Activated gamma-delta T cell treated with Interleukin-2 at 50 U/mL for 16 hours (primary cell): ENCODE data around the gene RPL36A.

Experiments
- DNase-seq: peaks from one replicate; pipeline ENCODE4 v3.0.0-alpha.2; 2020

Gene RPL36A

DNA sequence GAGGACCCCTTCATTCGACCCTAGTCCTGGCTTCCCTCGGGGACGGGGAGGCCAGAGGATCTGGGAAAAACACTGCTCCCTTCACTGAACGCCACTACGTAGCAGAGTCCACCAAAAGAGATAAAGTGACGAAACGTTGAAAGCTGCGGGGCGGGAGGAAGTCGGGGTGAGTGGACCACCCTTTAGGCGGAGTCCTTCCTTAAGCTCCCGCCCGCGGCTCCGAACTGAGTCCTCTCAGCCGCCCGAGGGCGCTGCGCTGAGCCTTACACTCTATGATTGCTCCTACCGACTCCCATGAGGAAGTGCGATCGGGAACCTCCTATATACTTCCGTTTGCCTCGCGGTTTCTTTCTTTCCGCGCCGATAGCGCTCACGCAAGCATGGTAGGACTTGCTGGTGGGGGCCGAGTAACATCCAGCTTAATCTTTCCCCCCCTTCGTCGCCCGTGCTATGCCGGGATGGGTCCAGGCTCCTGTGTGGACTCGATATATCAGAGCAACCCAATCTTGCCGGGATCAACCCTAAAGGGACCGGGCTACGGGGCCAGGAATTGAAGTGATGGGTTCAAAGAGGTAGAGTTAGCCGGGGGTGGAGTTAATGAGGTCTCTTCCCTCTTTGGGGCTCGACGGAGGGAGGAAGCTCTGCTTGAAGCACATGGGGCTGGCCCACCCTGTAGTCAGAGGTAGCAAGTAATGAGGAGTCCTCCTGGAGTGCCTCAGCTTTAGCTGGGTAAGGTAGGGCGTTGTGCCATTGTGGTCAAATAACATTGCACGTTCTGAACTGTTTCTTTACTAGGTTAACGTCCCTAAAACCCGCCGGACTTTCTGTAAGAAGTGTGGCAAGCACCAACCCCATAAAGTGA is at the start of gene RPL36A:
Gene RPL36A (plus strand): TSS at position 348 of the 862 bp plus-strand sequence. CDS start 33 bp downstream, at position 381.
- DNase-seq: peak; percentile 69

- no peak for DNase-seq
Measured at GRCh38 chrX:101347859-101348451, 42.9 kb upstream of the RPL36A start.

GRCh38 chrX:101348452-101349192 is 42.2 kb upstream of the RPL36A start, which contains the start of gene TIMM8A:
TIMM8A (minus strand) TSS chrX:101348742; CDS start chrX:101348664, 78 bp downstream.
- DNase-seq: peak; percentile 68

- no peak for DNase-seq
Measured at GRCh38 chrX:101349193-101349562, 41.6 kb upstream of the RPL36A start.

- DNase-seq: no peak
Measured at GRCh38 chrX:101357166-101357795, 33.5 kb upstream of the RPL36A start.

- DNase-seq: no peak
Measured at GRCh38 chrX:101359966-101360365, 30.8 kb upstream of the RPL36A start.

DNA sequence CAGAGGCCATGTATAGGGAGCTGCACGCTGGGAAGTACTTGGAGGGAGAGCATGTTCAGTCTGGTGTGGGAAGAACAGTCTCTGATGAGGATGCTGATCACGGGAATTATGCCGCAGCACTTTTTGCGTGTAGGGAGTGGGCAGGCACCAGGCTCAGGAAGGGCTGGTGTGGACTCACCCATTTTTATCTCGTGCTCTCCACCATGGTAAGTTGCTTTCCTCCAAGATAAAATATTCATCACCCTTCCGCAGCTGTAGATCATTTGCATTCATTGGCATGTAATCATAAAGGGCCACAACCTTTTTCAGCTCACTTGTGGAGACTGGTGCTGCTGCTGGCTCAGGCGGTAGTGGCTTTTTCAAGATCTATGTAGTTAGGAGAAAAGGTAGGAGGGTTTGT is 30.4 kb upstream of the RPL36A start:
- no peak for DNase-seq

DNA sequence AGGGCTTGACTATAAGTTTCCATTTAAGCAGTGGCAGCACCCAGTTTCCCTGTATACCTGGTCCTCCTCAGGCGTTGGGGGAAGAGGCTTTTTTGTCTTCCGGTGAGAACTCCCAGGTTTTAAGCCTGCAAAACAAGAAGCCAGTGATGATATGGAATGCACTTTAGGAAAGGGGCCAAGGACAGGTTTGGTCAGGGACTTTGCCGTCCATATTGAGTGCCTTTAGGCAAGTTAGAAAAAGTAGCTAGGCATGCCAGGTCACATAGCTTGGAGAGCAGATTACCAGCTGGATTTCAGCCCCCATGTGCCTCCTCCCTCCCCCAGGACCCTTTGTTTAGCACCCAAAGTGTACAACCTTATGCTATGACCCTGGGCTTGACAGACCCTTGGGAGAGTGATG is 28.7 kb upstream of the RPL36A start:
- no peak for DNase-seq

DNA sequence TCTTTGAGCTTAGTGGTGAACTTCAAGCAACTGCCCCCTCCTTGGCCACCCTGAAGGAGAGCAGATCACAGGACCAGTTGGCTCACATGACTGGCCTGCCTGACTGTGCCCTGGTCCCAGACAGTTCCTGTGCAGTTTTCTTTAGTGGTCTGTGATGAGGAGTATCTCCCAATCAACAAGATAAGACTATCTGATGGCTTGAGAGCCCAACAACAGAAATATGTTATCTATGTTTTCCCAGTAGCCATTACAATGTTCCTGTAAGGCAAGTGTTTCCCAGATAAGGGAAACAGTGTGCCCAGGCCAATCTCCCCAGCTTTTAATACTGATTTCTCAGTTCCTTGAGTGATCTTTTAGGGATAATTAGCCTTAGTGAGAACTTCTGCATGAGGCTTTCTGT is 28.1 kb upstream of the RPL36A start:
- DNase-seq: no peak

DNA sequence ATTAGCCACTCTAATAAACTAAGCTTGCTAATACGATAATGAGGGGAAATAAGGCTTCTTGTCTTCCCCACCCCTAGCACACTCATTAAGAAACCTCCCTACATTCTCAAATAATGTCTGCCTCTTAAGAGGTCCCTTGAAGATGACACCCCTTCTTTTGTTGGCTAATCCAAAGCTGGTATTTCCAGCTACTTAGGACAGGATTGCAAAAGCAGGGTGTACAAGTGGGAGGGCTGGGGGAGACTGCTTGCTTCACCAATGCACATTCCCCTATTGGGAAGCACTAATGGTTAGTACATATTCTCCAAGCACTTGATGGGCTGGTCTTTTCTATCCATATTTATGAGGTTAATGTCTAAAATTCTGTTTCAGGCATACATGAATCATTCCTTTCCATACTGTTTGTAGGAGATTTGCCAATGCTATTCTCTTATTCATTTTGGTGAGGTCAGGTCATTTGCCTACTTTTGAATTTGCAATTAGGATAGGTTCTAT is 25.5 kb upstream of the RPL36A start:
- DNase-seq: no peak

- DNase-seq: no peak
Measured at GRCh38 chrX:101368800-101369199, 22.0 kb upstream of the RPL36A start.

- DNase-seq: no peak
Measured at GRCh38 chrX:101369687-101370086, 21.1 kb upstream of the RPL36A start.

DNA sequence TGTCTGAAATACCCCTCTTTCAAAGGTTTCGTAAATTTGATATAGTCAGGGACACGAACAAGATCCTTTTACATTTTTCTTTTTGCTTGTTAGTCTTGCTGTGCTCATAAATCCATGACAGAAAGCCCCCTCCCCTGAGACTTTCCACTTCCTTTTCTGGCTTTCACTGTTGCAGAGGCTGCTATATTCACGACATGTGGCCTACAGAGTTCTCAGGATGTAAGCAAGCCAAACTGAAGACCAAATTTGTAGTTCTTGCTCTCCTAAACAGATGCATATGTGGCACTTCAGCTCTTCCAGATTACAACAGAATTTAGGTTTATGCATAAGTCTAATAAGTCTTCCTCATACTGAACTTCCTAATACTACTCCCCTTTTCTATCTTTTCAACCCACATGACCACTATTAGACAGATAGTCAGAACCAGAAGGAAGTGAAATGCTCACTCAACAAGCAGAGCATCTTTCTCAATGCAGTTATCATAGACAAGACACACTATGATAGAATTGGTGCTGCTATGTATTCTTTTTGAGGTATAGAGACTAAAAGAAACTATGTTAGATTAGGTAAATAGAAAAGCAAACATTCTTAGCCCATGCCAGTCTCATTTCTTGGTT is 19.8 kb upstream of the RPL36A start:
- no peak for DNase-seq

GRCh38 chrX:101377547-101377946 is 13.3 kb upstream of the RPL36A start:
- no peak for DNase-seq

DNA sequence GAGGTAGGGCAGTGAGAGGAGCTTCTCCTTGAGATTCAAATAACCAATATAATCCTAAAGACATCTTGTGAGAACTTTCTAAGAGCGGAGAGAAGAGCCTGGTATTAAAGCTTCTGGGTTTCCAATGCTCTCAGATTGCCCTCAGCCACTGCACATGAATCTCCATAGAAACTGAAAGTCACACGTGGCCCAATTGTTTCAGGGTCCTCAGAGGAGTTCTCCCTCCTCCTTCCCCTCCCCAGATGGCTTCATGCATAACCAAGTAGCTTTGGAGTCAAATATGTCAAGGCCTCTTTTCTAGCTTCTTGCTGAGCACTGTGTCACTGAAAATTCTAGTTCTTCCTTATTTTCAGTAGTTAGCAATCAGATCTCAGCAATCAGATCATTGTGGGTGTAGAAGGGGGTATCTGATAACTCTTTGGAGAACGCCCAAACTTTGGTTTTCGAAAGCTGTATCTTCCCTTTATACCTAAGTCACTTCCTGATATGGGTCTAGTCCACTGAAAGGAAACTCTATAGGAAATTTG is 7.1 kb upstream of the RPL36A start:
- no peak for DNase-seq

DNA sequence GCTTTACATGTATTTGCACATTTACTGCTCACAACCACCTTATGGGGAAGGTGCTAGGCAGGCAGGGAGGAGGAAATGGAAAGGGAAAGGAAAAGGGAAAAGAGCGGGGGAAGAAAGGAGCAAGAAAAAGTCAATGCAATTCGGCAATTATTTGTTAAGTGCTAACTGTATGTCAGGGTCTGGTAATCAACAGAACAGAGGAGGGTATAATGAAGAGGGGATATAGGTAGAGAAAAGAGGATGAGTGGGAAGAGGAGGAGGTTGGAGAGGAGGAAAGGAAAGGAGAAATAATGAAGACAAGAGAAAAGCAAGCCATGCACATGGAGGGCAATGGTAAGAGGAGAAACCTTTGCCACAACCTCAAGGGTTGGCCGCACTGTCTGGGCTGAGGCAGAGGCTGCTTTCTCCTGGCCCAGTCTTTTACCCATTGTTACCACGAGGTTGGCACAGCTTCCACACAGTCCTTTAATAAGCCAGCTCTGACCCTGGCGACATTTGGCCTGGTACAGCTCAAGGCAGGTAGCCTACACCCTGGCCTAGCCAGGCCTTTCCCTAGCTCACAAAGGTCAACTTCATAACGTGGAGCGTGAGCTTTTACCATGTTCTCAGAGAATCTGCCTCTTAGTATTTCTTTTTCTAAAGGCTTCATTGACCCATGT is 5.7 kb upstream of the RPL36A start:
- DNase-seq: no peak

- DNase-seq: no peak
Measured at GRCh38 chrX:101385795-101386541, 4.8 kb upstream of the RPL36A start, which contains the start of gene BTK. BTK (minus strand) TSS chrX:101386191; CDS start chrX:101375284, 10,907 bp downstream.

GRCh38 chrX:101386542-101386885 is 4.3 kb upstream of the RPL36A start:
- no peak for DNase-seq

GRCh38 chrX:101388604-101389003 is 2.2 kb upstream of the RPL36A start:
- DNase-seq: no peak

DNA sequence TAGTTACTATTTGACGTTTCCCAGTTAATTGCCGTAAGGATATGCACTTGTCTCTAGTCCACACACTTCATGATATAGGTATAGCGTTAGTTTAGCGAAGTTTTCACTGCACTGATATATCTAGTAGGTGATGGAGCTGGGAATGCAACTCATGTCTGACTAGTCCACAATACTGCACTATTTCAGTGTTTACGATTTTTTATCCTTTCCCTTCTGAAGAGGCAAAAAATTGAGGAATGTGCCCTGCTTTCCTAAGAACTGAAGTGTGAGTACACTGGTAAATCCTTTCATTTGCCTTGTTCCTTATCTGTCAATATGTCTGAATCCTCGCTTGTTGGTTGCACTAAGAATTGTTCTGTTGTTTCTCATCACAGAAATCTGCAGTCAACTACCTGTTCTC is 1.0 kb downstream of the RPL36A start:
- DNase-seq: no peak
